GM19463 (cell line): ENCODE results near the gene ACTR6.
A peak's percentile ranks its signal among the peaks of the same experiment; 100 is the strongest.

Source experiments
- ATAC-seq: cut with Tn5 transposase; IDR thresholded peaks from one replicate; pipeline ENCODE4 v1.9.1; 2021; ENCODE audit warnings: mild to moderate bottlenecking, moderate library complexity; ENCODE audit not compliant: unreplicated experiment

ACTR6 gene

GRCh38 chr12:100265732-100266584, 65.3 kb downstream of the ACTR6 start:
- ATAC-seq: peak; percentile 6

- peak; percentile 75 for ATAC-seq
Measured at GRCh38 chr12:100266585-100266834, 65.9 kb downstream of the ACTR6 start.

- ATAC-seq: peak; percentile 84
Measured at GRCh38 chr12:100266835-100267602, 66.4 kb downstream of the ACTR6 start, which contains the start of the genes DEPDC4 and SCYL2. DEPDC4 (minus strand) TSS chr12:100267079; CDS start chr12:100267076, 3 bp downstream. SCYL2 (plus strand) TSS chr12:100267177; CDS start chr12:100282971, 15,794 bp downstream.

GRCh38 chr12:100267603-100268281, 67.1 kb downstream of the ACTR6 start:
- peak; percentile 14 for ATAC-seq

- ATAC-seq: no peak
Measured at GRCh38 chr12:100268835-100269564, 68.4 kb downstream of the ACTR6 start.

- no peak for ATAC-seq
Measured at GRCh38 chr12:100273782-100274181, 73.2 kb downstream of the ACTR6 start.
